Measurements from ENCODE around the gene SPATA7.

The SPATA7 gene

GRCh38 chr14:88359500-88359899, 26.0 kb upstream of the SPATA7 start:
- Histone ChIP-seq H3K9me3 (ENCODE audit: control insufficient read depth, low read length) (no peaks in the 10 kb centered on the region), H2BK15ac (ENCODE audit: low read depth, poor library complexity, severe bottlenecking) (no peak overlapping the region), H3K4me2 (ENCODE audit: low read length, poor library complexity, severe bottlenecking) (no peak overlapping the region), H3K4me1 (ENCODE audit: control insufficient read depth, insufficient read depth, low read depth, low read length) (no peaks in the 10 kb centered on the region), H3K9ac (ENCODE audit: low read length) (no peak overlapping the region), H3K4me3 (ENCODE audit: insufficient read depth in 1 of 2, low read depth in 1 of 2, low read length in 2 of 2) (no peak overlapping the region), H2AFZ (ENCODE audit: low read depth, low read length) (no peak overlapping the region), H3K18ac (ENCODE audit: low read depth in 1 of 2, low read length in 2 of 2) (no peak overlapping the region), H3K23ac (ENCODE audit: low read length in 2 of 2) (no peak overlapping the region), H3K27me3 (ENCODE audit: control insufficient read depth in 1 of 2, insufficient read depth in 1 of 2, low read length in 2 of 2) (peaks cover 0 to 15% of the 10 kb centered on the region in 2 experiments), H3K79me1 (replicated peaks; ENCODE audit: low read length, poor library complexity, severe bottlenecking) (no peaks in the 10 kb centered on the region), H4K91ac (ENCODE audit: low read length) (no peak overlapping the region), H2BK120ac (ENCODE audit: low read depth, low read length) (no peak overlapping the region), H2BK12ac (ENCODE audit: low read length in 2 of 2) (no peak overlapping the region), H3K4ac (ENCODE audit: low read depth in 1 of 2, low read length in 2 of 2) (no peak overlapping the region), H2AK5ac (ENCODE audit: low read length, severe bottlenecking) (no peak overlapping the region), H3K27ac (ENCODE audit: low read length, poor library complexity, severe bottlenecking) (no peak overlapping the region), H3K14ac (ENCODE audit: low read length in 2 of 2) (no peak overlapping the region), H4K8ac (ENCODE audit: low read length) (no peak overlapping the region), H3K36me3 (ENCODE audit: control insufficient read depth in 1 of 2, insufficient read depth in 2 of 2, low read depth in 1 of 2, low read length in 2 of 2) (no peaks in the 10 kb centered on the region), H2BK5ac (ENCODE audit: low read depth, low read length, poor library complexity, severe bottlenecking) (no peak overlapping the region)
- WGBS: 40% methylated on average over 1 of the region's 2 CpGs
- no peak for DNase-seq

- H3K14ac ChIP-seq (ENCODE audit: low read length in 2 of 2): no peak overlapping the region
- WGBS: 92% methylated on average over 4 of the region's 4 CpGs
- H2BK12ac ChIP-seq (ENCODE audit: low read length in 2 of 2): no peak overlapping the region
- H2BK5ac ChIP-seq (ENCODE audit: low read depth, low read length, poor library complexity, severe bottlenecking): no peak overlapping the region
- DNase-seq: no peak
- peaks cover 0 to 12% of the 10 kb centered on the region in 2 experiments for H3K27me3 ChIP-seq (ENCODE audit: control insufficient read depth in 1 of 2, insufficient read depth in 1 of 2, low read length in 2 of 2)
- no peak overlapping the region for H4K8ac ChIP-seq (ENCODE audit: low read length)
- H3K4me3 ChIP-seq (ENCODE audit: insufficient read depth in 1 of 2, low read depth in 1 of 2, low read length in 2 of 2): no peak overlapping the region
- no peaks in the 10 kb centered on the region for H3K36me3 ChIP-seq (ENCODE audit: control insufficient read depth in 1 of 2, insufficient read depth in 2 of 2, low read depth in 1 of 2, low read length in 2 of 2)
- no peak overlapping the region for H3K23ac ChIP-seq (ENCODE audit: low read length in 2 of 2)
- no peak overlapping the region for H2BK15ac ChIP-seq (ENCODE audit: low read depth, poor library complexity, severe bottlenecking)
- H3K9ac ChIP-seq (ENCODE audit: low read length): no peak overlapping the region
- no peaks in the 10 kb centered on the region for H3K9me3 ChIP-seq (ENCODE audit: control insufficient read depth, low read length)
- no peak overlapping the region for H2AFZ ChIP-seq (ENCODE audit: low read depth, low read length)
- H4K91ac ChIP-seq (ENCODE audit: low read length): no peak overlapping the region
- H2AK5ac ChIP-seq (ENCODE audit: low read length, severe bottlenecking): no peak overlapping the region
- no peak overlapping the region for H3K27ac ChIP-seq (ENCODE audit: low read length, poor library complexity, severe bottlenecking)
- no peaks in the 10 kb centered on the region for H3K4me1 ChIP-seq (ENCODE audit: control insufficient read depth, insufficient read depth, low read depth, low read length)
- no peak overlapping the region for H3K4ac ChIP-seq (ENCODE audit: low read depth in 1 of 2, low read length in 2 of 2)
- no peak overlapping the region for H3K18ac ChIP-seq (ENCODE audit: low read depth in 1 of 2, low read length in 2 of 2)
- H3K4me2 ChIP-seq (ENCODE audit: low read length, poor library complexity, severe bottlenecking): no peak overlapping the region
- no peak overlapping the region for H2BK120ac ChIP-seq (ENCODE audit: low read depth, low read length)
- H3K79me1 ChIP-seq (replicated peaks; ENCODE audit: low read length, poor library complexity, severe bottlenecking): no peaks in the 10 kb centered on the region
These were observed 21.8 kb upstream of the SPATA7 start for GRCh38 chr14:88363644-88364043.

- Histone ChIP-seq H3K14ac (ENCODE audit: low read length in 2 of 2) (no peak overlapping the region), H3K4me3 (ENCODE audit: insufficient read depth in 1 of 2, low read depth in 1 of 2, low read length in 2 of 2) (no peak overlapping the region)
- WGBS: 71% methylated on average over 3 of the region's 4 CpGs
These were observed 20.6 kb upstream of the SPATA7 start for GRCh38 chr14:88364710-88365413.

GRCh38 chr14:88369496-88369895, 16.0 kb upstream of the SPATA7 start:
- Histone ChIP-seq H3K4ac (ENCODE audit: low read depth in 1 of 2, low read length in 2 of 2) (no peak overlapping the region), H2BK12ac (ENCODE audit: low read length in 2 of 2) (no peak overlapping the region), H2AK5ac (ENCODE audit: low read length, severe bottlenecking) (no peak overlapping the region), H2AFZ (ENCODE audit: low read depth, low read length) (no peak overlapping the region), H2BK120ac (ENCODE audit: low read depth, low read length) (no peak overlapping the region), H3K4me3 (ENCODE audit: insufficient read depth in 1 of 2, low read depth in 1 of 2, low read length in 2 of 2) (no peak overlapping the region), H3K14ac (ENCODE audit: low read length in 2 of 2) (no peak overlapping the region), H3K18ac (ENCODE audit: low read depth in 1 of 2, low read length in 2 of 2) (no peak overlapping the region), H3K23ac (ENCODE audit: low read length in 2 of 2) (no peak overlapping the region), H3K9me3 (ENCODE audit: control insufficient read depth, low read length) (peaks cover 2% of the 10 kb centered on the region), H4K8ac (ENCODE audit: low read length) (no peak overlapping the region), H3K27me3 (ENCODE audit: control insufficient read depth in 1 of 2, insufficient read depth in 1 of 2, low read length in 2 of 2) (peaks cover 0 to 3% of the 10 kb centered on the region in 2 experiments), H3K4me1 (ENCODE audit: control insufficient read depth, insufficient read depth, low read depth, low read length) (no peaks in the 10 kb centered on the region), H3K4me2 (ENCODE audit: low read length, poor library complexity, severe bottlenecking) (no peak overlapping the region), H3K79me1 (replicated peaks; ENCODE audit: low read length, poor library complexity, severe bottlenecking) (no peaks in the 10 kb centered on the region), H3K36me3 (ENCODE audit: control insufficient read depth in 1 of 2, insufficient read depth in 2 of 2, low read depth in 1 of 2, low read length in 2 of 2) (no peaks in the 10 kb centered on the region), H3K27ac (ENCODE audit: low read length, poor library complexity, severe bottlenecking) (no peak overlapping the region), H4K91ac (ENCODE audit: low read length) (no peak overlapping the region), H2BK5ac (ENCODE audit: low read depth, low read length, poor library complexity, severe bottlenecking) (no peak overlapping the region), H2BK15ac (ENCODE audit: low read depth, poor library complexity, severe bottlenecking) (no peak overlapping the region), H3K9ac (ENCODE audit: low read length) (no peak overlapping the region)
- WGBS: 57% methylated on average over 1 of the region's 1 CpG
- no peak for DNase-seq

More at GRCh38 chr14:88364710-88365413, 20.6 kb upstream of the SPATA7 start:
- DNase-seq: no peak
- Histone ChIP-seq H3K9me3 (ENCODE audit: control insufficient read depth, low read length) (no peaks in the 10 kb centered on the region), H2BK15ac (ENCODE audit: low read depth, poor library complexity, severe bottlenecking) (no peak overlapping the region), H3K79me1 (replicated peaks; ENCODE audit: low read length, poor library complexity, severe bottlenecking) (no peaks in the 10 kb centered on the region), H4K8ac (ENCODE audit: low read length) (no peak overlapping the region), H3K4ac (ENCODE audit: low read depth in 1 of 2, low read length in 2 of 2) (no peak overlapping the region), H3K18ac (ENCODE audit: low read depth in 1 of 2, low read length in 2 of 2) (no peak overlapping the region), H2BK120ac (ENCODE audit: low read depth, low read length) (no peak overlapping the region), H3K4me1 (ENCODE audit: control insufficient read depth, insufficient read depth, low read depth, low read length) (no peaks in the 10 kb centered on the region), H2AK5ac (ENCODE audit: low read length, severe bottlenecking) (no peak overlapping the region), H3K23ac (ENCODE audit: low read length in 2 of 2) (no peak overlapping the region), H3K4me2 (ENCODE audit: low read length, poor library complexity, severe bottlenecking) (no peak overlapping the region), H3K36me3 (ENCODE audit: control insufficient read depth in 1 of 2, insufficient read depth in 2 of 2, low read depth in 1 of 2, low read length in 2 of 2) (no peaks in the 10 kb centered on the region), H3K27me3 (ENCODE audit: control insufficient read depth in 1 of 2, insufficient read depth in 1 of 2, low read length in 2 of 2) (peaks cover 3 to 12% of the 10 kb centered on the region in 2 experiments), H2BK12ac (ENCODE audit: low read length in 2 of 2) (no peak overlapping the region), H3K27ac (ENCODE audit: low read length, poor library complexity, severe bottlenecking) (no peak overlapping the region), H2AFZ (ENCODE audit: low read depth, low read length) (no peak overlapping the region), H4K91ac (ENCODE audit: low read length) (no peak overlapping the region), H2BK5ac (ENCODE audit: low read depth, low read length, poor library complexity, severe bottlenecking) (no peak overlapping the region), H3K9ac (ENCODE audit: low read length) (no peak overlapping the region)

All from mesenchymal stem cell (in vitro differentiated cells and primary cell).